OCI-LY1 (cell line): ENCODE measurements around the gene NANP.

Experiments used
- CTCF ChIP-seq: fragments of 200-600 bp; sonication (generic), shearing (Covaris generic); IDR thresholded peaks from 2 replicates; pipeline ENCODE4 v1.5.1; 2017; ENCODE audit warnings: mild to moderate bottlenecking, antibody characterized with exemption, low read length, moderate library complexity, mixed read lengths
- EZH2 ChIP-seq: fragments of 200-600 bp; sonication (generic), shearing (Covaris generic); IDR thresholded peaks from 2 replicates; pipeline ENCODE4 v1.8.0; 2017; ENCODE audit warnings: borderline replicate concordance, mixed run types, mild to moderate bottlenecking, antibody characterized with exemption, low read length, moderate library complexity, mixed read lengths

GRCh38 chr20:25605148-25605547 is 18.7 kb downstream of the NANP start:
- TF ChIP-seq CTCF (no peak), EZH2 (no peak)
